HG02678 (cell line): Measurements from ENCODE around the gene ERVH48-1.
"Not testable (repeated sequence)": the region's sequence is repeated elsewhere in the genome, so short reads cannot be mapped to it uniquely, and the experiment has no call there.

Experiments used
- ATAC-seq: cut with Tn5 transposase; IDR thresholded peaks from one replicate; pipeline ENCODE4 v1.9.1; 2021; ENCODE audit warnings: mild to moderate bottlenecking, moderate library complexity; ENCODE audit not compliant: unreplicated experiment

Gene ERVH48-1

GRCh38 chr21:42908484-42908883 lies 16.9 kb downstream of the ERVH48-1 start:
- ATAC-seq: not testable (repeated sequence)

- no peak for ATAC-seq
These were observed 19.2 kb downstream of the ERVH48-1 start for GRCh38 chr21:42906233-42906632.

- ATAC-seq: no peak
These were observed 20.2 kb downstream of the ERVH48-1 start for GRCh38 chr21:42905195-42905594.

GRCh38 chr21:42903817-42904216 lies 21.6 kb downstream of the ERVH48-1 start:
- no peak for ATAC-seq

GRCh38 chr21:42900446-42900845 lies 25.0 kb downstream of the ERVH48-1 start:
- ATAC-seq: no peak

GRCh38 chr21:42892931-42893755 lies 32.3 kb downstream of the ERVH48-1 start, which contains the start of gene NDUFV3:
Gene NDUFV3, plus strand, starts transcription at chr21:42893309. Its CDS starts 25 bp downstream, at chr21:42893334.
- ATAC-seq: peak; percentile 91

- no peak for ATAC-seq
These were observed 32.9 kb downstream of the ERVH48-1 start for GRCh38 chr21:42892582-42892930.

- ATAC-seq: no peak
These were observed 38.1 kb downstream of the ERVH48-1 start for GRCh38 chr21:42887326-42887725.

- ATAC-seq: no peak
These were observed 41.5 kb downstream of the ERVH48-1 start for GRCh38 chr21:42883921-42884320.

GRCh38 chr21:42880352-42880751 lies 45.1 kb downstream of the ERVH48-1 start:
- ATAC-seq: no peak

- ATAC-seq: peak; percentile 91
These were observed 46.2 kb downstream of the ERVH48-1 start, which contains the start of gene WDR4 for GRCh38 chr21:42878993-42879787. Gene WDR4, minus strand, starts transcription at chr21:42879539. Its CDS starts 44 bp downstream, at chr21:42879495.

GRCh38 chr21:42878678-42878992 lies 46.8 kb downstream of the ERVH48-1 start:
- ATAC-seq: peak; percentile 8

GRCh38 chr21:42875811-42876210 lies 49.6 kb downstream of the ERVH48-1 start:
- not testable (repeated sequence) for ATAC-seq

- no peak for ATAC-seq
These were observed 52.3 kb downstream of the ERVH48-1 start for GRCh38 chr21:42873096-42873495.

- no peak for ATAC-seq
These were observed 57.2 kb downstream of the ERVH48-1 start for GRCh38 chr21:42868196-42868595.
